Jurkat, Clone E6-1 (cell line): Measurements from ENCODE around the gene TXNDC16.
"Not testable (repeated sequence)": the region's sequence is repeated elsewhere in the genome, so short reads cannot be mapped to it uniquely, and the experiment has no call there.

Experiments used
- DNase-seq: peaks from one replicate; pipeline ENCODE4 v3.0.0-alpha.2; 2011; ENCODE audit warnings: low read depth, low spot score
- H3K4me3 ChIP-seq: 2 replicates; pipeline ENCODE4 v1.5.1; 2011; ENCODE audit warnings: mild to moderate bottlenecking, low read length, control low read depth, moderate library complexity

Gene TXNDC16

GRCh38 chr14:52546318-52546670, 6.0 kb downstream of the TXNDC16 start:
- DNase-seq: no peak
- H3K4me3 ChIP-seq: no peak overlapping the region

GRCh38 chr14:52545584-52546317, 6.6 kb downstream of the TXNDC16 start:
- no peak overlapping the region for H3K4me3 ChIP-seq
- DNase-seq: no peak

DNA sequence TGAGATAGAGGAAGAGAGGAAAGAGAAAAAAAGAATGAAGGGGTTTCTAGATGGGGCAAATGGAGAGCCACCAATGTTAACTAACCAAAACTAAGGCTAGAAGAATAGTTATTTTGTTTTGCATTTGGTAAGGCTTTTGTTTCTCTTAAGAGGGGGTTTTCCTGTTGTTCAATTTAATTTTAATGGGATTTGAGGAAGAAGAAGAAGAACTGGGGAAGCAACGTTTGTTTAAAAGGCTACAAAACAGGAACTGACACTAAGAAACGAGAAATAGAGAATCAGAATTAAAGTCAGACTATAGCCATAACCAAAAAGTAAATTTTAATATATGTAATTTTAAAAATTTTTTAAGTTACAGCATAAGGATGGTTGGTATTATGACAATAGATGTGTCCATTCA, 13.7 kb downstream of the TXNDC16 start:
- H3K4me3 ChIP-seq: no peak overlapping the region
- DNase-seq: no peak

DNA sequence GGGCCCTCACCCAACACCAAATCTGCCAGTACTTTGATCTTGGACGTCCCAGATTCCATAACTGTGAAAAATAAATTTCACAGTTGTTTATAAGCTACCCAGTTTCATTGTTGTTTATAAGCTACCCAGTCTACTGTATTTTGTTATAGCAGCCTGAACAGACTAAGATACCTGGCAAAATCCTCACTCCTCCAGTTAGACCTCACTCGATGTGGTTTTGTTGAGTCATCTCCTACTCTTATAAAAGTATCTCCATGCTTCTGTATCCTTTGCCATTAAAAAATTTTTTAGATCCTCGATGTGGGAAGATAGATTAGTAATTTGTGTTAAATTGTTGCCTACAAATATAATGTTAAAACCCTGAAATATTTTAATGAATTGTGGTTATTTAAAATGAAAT, 16.0 kb downstream of the TXNDC16 start:
- H3K4me3 ChIP-seq: no peak overlapping the region
- DNase-seq: no peak

DNA sequence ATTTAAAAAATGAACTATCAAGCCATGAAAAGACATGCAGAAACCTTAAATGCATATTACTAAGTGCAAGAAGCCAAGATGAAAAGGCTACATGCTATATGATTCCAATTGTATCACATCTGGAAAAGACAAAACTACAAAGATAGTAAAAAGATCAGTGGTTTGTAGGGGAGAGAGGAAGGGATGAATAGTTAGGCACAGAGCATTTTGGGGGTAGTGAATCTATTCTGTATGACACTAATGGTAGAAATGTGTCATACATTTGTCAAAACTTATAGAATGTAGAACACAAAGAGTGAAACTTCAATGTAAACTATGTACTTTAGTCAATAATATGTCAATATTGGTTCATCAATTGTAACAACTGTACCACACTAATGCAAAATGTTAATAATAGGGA, 20.8 kb downstream of the TXNDC16 start:
- DNase-seq: no peak
- no peak overlapping the region for H3K4me3 ChIP-seq

GRCh38 chr14:52527052-52527451, 25.3 kb downstream of the TXNDC16 start:
- H3K4me3 ChIP-seq: no peak overlapping the region
- DNase-seq: no peak

DNA sequence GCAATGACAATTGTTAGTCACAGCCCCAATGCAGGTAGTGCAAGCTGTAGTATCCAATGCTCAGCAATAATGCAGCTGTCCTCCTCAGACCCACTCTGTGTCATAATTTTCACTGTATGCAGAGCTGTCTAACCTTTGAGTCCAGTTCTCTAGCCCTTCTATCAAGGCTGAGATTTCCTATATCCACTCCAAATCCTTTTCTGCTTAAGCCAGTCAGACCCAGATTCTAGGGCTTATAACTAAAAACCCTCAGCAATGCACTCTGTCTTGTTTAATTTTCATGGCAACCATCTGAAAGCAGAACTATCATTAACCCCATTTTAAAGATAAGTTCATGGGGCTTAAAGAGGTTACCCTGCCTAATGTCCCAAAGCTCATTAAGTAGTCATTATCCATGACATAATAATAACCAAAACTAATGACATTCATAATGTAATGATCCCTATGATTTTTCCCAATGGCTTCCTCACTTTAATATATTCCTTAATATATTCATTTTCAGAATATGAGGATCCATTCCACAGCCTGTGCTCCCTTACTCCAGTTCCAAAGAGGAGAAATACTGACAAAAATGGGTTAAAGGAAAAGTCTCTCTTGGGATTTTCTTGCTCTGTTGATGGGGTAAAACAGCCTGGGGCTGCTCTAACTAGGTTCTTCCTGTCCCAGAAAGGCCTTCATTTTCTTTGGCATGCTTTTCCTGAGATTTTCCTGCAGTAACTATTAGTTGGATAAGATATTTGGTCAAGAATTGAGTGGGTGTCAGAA, 29.5 kb downstream of the TXNDC16 start:
- DNase-seq: no peak
- no peak overlapping the region for H3K4me3 ChIP-seq

DNA sequence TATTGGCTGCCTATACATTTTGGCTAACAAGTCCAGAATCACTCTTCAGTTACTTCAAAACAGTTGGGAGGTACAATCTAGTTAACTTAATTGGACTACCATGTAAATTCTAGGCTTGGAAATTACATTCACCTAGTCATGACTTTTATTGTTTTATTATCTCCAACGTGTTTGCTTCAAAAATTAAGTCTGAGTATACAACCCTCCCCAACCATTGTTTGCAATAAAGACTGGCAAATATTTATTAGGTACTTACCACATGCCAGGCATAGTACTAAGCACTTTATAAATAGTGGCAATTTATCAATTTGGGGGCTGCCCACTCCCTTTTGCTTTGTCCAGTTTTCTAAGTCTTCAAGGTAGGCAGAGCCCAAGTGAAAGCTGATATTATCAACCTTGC, 30.3 kb downstream of the TXNDC16 start:
- no peak for DNase-seq
- no peak overlapping the region for H3K4me3 ChIP-seq

- H3K4me3 ChIP-seq: no peak overlapping the region
- DNase-seq: no peak
These were observed 38.1 kb downstream of the TXNDC16 start for GRCh38 chr14:52514046-52514811.

DNA sequence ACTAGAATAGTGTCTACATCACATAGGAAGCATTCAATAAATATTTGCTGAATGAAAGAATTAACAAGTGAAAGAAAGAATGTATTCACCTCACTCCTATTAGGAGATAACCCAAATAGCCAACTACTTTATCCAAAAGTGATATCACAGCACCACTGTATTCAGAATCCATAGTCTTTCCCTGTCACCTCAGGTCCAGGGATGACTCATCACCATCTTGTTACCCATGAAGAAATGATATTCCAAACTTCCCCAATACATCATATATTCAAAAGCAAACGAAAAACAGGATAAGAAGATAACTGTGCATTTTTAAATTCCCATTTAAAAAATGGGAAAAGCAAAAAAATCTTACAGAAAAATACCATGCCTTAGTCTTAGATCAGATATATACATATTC, 39.1 kb downstream of the TXNDC16 start:
- no peak overlapping the region for H3K4me3 ChIP-seq
- DNase-seq: no peak

DNA sequence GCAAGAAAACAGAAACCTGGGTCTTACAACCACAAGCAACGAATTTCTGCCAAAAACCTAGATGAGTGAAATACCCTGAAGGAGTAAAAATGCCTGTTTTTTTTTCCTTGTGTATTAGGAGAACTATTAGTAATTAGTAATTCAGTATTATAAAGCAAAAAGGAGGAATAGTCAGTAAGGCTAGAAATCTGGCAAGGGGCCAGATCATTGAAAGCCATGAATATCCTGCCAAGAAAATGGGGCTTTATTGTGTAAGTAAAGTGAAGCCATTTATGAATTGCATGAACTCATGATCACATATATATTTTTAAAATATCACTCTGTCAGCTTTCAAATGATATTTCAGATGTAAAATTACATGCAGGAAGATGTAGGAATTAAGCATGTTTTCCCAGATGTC, 57.9 kb downstream of the TXNDC16 start:
- DNase-seq: no peak
- no peak overlapping the region for H3K4me3 ChIP-seq

DNA sequence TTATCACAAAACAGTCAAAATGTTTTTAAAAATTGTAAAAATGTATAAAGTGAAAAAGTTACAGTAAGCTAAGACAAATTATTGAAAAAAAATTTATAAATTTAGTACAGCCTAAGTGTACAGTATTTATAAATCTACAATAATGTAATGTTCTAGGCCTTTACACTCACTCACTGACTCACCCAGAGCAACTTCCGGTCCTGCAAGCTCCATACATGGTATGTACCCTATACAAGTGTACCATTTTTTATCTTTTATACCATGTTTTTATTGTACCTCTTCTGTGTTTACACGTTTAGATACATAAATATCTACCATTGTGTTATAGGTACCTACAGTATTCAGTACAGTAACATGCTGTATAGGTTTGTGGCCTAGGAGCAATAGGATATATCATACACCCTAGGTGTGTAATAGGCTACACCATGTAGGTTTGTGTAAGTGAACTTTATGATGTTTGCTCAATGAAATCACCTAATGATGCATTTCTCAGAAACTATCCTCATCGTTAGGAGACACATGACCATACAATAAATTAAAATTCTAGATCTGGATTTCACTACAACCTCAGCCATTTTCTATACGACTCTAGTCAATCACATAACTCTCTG, 66.8 kb downstream of the TXNDC16 start:
- DNase-seq: no peak
- no peak overlapping the region for H3K4me3 ChIP-seq

GRCh38 chr14:52481864-52482263, 70.4 kb downstream of the TXNDC16 start:
- H3K4me3 ChIP-seq: no peak overlapping the region
- no peak for DNase-seq

DNA sequence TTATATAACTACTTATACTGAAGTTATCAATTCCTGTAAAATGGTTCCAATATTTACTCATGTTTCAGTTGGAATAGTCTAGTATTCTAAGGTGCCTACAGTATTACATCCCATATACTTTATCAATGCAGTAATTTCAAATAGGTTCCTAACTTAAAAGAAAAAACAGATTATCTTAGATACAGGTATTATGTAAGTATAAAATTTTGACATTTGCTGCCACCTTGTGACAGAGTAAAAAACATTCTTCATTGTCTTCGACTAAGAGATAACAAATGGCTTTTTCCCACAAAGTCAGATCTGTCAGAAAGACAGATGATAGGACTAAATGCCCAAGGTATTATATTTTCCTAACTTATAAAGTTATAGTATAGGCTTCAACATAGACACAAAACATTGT, 78.7 kb downstream of the TXNDC16 start:
- no peak overlapping the region for H3K4me3 ChIP-seq
- peak; percentile 45 for DNase-seq

GRCh38 chr14:52472728-52473127, 79.6 kb downstream of the TXNDC16 start:
- no peak for DNase-seq
- H3K4me3 ChIP-seq: no peak overlapping the region

DNA sequence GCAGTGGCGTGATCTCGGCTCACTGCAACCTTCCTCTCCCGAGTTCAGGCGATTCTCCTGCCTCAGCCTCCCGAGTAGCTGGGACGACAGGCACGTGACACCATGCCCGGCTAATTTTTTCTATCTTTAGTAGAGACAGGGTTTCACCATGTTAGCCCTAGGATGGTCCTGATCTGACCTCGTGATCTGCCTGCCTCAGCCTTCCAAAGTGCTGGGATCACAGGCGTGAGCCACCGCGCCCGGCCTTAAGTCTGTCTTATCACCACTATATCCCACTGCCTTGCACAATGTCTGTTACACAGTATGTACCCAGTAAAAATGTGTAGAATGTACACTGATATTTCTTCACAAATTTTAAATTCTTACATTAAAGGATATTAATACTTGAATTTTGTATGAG, 80.1 kb downstream of the TXNDC16 start:
- H3K4me3 ChIP-seq, DNase-seq: not testable (repeated sequence)

DNA sequence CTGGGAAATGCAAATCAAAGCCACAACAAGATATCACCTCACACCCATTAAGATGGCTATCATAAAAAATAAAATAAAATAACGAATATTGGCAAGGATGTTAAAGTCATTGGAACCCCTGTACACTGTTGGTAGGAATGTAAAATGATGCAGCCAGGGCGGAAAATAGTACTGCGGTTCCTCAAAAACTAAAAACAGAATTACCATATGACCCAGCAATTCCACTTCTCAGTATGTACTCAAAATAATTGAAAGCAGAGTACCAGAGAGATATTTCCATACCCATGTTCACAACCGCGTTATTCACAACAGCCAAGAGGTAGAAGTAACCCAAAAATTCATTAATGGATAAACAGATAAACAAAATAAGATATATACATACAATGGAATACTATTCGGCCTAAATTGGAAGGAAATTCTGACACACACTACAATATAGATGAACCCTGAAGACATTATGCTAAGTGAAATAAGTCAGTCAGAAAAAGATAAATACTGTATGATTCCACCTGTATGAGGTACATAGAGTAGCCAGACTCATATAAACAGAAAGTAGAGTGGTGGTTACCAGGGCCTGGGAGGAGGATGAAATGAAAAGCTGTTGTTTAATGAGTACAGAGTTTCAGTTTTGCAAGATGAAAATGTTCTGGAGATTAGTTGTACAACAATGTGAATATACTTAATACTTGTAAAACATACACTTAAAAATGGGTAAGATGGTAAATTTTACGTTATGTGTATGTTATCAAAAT, 84.6 kb downstream of the TXNDC16 start:
- DNase-seq: no peak
- H3K4me3 ChIP-seq: no peak overlapping the region

DNA sequence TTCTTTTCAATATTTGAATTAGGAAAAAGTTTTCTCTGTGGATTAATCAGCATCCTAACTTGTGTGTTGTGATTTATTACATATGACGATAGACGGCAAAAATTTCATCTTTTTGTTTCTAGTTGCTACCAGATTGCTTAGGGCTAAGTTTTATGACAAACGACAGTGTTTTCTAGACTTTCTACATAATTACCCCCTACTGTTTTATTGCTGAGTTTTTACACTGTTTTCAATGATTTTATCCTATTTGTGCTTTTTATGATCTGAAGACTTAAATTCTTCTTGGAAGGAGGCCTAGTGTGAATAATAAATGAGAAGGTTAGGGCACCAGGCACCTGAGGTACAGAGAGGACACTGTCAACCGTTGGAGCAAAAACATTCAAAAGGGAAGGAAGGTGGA, 88.1 kb downstream of the TXNDC16 start:
- no peak overlapping the region for H3K4me3 ChIP-seq
- no peak for DNase-seq

GRCh38 chr14:52463375-52463774, 88.9 kb downstream of the TXNDC16 start:
- no peak overlapping the region for H3K4me3 ChIP-seq
- no peak for DNase-seq
